ENCODE measurements around the gene SCGN.

The SCGN gene

DNA sequence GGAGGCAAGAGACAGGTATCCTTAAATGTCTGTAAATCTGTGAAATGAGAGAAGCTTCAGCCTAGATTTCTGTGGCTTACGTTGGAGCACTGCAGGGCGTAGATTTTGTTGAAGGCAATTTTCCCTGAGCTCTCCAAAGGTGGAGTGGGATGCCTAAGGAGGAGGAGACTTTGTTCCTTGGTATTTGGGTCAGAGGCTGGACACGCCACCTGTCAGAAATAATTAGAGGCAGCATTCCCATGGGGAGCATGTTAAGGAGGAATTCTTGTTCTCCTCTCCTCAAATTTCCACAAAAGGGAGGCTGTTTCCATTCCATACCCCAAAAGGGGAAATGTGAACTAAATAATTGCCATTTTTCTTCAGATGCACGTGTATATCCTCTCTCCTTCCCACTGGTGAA lies 11.1 kb upstream of the SCGN start:
- no peak for DNase-seq

DNA sequence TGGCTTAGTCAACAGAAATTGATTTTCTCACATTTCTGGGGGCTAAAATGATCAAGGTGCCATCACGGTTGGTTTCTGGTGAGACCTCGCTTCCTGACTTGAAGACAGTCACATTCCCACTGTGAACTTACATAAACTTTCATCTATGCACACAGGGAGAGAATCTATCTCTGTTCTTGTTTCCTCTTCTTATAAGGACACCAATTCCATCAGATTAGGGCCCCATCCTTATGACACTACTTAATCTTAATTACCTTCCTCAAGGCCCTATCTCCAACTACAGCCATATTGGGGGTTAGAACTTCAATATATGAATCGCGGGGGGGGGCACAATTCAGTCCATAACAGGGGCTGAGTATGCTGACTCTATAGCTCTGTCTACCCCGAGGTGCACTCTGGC lies 10.6 kb upstream of the SCGN start:
- DNase-seq: no peak

DNA sequence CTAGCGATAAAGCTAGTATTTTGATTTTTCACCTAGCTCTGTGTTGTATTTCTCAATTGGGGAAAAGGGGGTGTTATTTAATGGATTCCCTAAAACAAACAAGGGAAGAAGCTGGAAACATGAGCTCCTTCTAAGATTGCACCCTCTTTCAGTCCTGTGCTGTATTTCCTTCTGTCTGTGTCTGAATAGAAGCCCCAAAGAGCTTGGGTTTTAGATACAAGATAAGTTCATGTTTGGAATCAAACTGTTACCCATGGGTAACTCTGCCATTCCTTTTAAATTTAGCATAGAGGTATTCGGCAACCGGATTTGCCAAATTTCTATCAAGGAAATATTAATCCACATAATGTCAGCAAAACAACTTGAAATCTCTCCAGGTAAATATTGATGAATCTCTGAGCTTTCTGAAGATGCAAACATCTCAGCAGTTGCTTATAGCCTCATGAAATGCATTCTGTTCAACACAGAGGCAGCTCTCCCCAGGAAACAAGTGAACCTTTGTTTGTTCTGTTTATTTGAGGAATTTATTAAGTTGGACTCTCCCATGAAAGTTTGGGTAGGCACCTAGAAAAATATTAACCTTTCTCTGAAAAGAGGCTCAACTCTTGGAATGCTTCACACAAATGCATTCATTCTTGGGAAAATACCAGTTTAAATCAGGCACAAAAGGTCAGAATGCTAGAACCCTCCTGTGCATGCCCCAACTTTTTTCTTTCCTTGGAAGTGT lies 9.9 kb upstream of the SCGN start:
- DNase-seq: no peak

DNA sequence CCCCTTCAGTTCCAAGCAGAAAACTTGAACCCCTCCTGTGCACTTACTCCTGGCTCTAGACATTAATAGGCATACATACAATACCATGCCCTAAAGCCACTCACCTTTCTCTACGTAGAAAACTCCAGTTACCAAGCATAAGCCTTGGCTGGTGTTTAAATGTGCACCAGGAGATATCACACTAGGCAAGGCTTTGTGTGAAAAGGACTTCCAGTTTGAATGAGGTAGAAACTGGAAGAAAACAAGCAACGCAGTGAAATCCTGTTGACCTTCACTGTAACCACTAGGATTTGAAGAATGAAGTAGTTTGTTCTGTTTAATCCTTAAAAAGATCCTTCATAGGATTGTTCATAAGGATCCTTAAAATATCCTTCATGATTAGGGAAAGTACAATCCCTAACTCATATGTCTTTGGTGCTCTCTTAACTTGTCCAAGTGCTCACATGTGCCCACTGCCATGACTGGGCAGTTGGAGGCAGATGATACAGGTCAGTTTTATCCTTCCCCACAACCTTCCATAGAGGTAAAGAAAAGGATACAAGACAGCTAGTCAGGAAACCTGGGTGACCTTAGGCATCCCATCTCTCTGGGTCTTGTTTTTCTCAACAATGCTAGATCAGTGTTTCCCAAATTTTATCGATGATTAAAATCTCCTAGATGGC lies 9.2 kb upstream of the SCGN start:
- DNase-seq: no peak

DNA sequence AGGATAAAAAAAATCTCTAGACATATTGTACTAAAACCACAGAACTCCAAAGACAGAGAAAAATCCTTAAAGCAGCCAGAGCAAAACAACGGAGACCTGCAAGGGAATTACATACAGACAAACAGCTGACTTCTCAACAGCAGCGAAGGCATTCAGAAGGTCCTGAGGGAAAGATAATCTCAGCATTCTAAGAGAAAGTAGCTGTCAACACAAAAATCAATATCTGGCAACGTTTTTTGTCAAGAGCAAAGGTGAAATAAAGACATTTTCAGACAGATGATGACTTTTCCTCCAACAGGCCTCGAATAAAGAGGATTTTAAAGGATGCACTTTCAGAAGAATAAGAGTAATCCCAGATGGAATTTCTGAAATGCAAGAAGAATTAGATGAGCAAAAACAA lies 6.1 kb upstream of the SCGN start:
- no peak for DNase-seq

DNA sequence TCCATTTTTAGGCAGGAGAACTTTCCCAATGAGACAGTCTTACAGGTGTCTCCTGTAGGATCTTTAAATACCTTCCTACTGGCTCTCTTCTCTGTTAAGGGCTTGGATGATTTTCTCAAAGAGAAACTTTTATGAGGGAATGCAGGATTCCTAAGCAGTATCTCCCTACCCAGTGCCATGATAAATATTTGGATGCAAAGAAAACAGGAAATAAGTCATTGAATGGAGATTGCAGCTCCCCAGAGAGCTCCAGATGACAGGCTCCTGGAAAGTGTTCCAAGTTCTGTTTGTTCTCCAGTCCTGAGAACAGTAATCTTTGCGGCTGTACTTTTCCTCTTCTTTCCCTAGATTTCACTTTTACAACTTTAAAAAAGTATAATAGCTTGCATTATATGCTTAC lies 2.4 kb upstream of the SCGN start:
- DNase-seq: no peak

DNA sequence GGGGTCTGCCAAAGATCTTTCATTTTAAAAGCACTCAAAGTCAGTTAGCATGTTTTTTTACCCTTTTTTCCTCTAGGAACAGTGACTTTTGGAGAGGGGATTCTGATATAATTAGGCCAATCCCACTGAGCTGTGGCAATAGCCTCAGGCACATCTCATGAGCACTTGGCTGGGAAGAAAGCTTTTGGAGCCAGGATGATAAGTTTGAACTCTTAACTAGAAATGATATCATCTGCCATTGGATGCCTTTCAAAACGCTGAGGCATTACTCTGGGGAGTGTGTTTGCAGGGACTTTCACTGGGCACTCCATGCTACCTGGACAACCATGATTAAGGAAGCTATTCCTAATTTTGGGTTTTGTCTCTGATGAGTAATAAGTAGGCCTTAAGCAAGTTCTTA lies 3.7 kb downstream of the SCGN start:
- no peak for DNase-seq

DNA sequence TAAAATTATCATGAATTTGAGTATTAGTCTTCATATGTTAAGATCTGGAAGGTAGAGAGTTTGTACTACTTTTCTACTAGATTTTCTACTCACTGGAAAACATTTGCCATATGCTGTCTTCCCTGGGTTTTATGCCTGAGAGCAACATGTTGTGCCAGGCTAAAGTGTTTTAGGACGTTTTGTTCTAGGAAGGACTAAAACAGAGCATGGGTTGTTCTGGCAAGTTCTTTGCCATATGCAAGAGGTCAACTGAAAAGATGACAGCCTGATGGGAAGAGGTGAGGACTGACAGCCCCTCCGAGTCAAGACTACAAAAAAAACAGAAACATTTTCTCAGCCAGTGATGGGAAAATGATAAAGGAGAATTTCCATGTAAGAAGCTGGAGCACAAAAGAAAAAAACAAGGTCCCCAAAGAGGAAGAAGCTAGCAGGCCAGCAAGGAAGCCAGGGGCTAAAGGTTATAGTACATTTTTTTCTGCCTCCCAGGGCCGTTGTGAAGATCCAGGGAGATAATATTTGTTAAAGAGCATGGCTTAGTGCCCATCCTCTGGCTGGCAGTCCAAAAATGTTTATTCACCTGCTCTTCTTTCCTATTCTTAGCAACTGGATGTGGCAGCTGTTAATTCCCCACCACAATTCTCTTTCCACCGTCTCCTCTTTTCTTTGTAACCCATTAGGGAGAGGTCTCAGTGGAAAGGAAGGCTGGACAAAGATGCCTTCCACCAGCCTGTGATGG lies 7.8 kb downstream of the SCGN start:
- DNase-seq: no peak

DNA sequence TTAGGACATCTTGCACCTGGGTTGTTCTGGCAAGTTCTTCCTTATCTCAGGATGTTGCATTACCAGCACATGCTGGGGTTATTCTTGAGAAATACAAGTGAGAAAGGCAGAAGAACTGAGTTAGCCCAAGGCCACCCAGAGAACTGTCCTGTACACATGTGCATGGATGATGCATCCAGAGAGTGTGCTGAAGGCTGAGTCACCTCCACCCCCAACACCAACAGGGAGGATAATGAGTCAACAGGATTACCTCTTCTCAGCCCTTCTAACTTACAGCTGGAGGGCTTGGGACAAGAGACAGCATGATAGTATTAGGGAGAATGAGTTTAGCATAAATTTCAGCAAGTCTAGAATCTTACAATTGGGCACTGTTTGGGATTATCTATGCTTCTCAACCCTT lies 8.5 kb downstream of the SCGN start:
- peak; percentile 43 for DNase-seq

DNA sequence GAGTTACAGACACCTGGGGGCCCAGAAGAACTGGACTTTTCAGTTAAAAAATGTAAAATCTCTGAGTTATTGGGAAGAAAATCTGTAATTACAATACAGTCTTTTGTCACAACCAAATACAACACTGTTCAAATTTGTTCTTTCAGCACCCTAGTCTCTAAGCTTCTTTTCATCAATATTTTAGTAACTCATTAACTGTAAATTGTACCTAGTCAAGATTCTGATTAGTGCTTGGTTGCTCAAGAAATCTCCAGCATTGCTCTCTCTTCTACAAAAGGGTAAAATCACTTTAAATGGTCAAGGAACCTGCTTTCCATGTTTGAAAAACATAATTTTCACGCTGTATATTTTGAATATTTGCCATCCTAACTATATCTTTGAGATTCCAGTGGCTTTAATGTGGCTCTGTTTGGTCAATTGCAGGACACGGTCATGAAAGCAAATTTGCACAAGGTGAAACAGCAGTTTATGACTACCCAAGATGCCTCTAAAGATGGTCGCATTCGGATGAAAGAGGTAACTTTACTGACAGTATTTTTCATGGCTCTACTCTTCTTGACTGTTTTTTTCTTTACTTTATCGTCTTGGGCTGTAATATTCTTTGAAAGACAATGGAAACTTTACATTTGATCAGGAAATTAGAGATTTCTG lies 9.2 kb downstream of the SCGN start:
- no peak for DNase-seq

DNA sequence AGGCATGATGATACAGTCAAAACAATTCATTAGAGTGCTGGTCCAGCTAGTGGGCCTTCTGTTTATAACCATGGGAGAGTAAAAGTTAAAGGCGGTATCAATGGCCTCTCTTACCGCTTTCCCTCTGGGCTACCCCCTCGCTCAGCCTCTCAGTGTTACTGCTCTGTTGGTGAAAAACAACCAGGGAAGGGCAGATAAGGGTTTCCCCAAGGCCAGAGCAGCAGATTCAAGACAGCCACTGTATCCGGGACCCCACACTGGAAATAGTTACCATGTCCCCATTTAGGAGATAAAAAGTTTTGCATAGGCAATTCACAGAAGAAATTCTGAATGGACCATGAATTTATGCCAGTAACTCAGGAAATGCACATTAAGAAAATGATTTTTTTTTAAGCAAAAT lies 13.4 kb downstream of the SCGN start:
- DNase-seq: no peak

DNA sequence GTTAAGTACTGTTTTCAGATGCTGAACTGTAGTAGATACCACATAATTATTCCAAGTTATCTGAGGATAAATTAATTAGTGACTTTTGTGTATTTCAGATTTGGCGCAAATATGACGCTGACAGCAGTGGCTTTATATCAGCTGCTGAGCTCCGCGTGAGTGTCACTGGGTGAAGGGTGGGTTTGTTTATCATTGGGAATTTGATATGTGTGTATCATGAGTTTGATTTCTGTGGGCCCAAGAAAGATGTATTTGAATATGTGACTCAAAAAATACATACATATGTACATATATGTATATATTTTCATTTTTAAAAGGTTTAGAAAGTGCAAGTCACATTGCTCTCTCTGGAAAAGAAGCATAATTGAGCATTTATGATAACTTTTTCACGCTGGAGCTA lies 17.4 kb downstream of the SCGN start:
- no peak for DNase-seq

DNA sequence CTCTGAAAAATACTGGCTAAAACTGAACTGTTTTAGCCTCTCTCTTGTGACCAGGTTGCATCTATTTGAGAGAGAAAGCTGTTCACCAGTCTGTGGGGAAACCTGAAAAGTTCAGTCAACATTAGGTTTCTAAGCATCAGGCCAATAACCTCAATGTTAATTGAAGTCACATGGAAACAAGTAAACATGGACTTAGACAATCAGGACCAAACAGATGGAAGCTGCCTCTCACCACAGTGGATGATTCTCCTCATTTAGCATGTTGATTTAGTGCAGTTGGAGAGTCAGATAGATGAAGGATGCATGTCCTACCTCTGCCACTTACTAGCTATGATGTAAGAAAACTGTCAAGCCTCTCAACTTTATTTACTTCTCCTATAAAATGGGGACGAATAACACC lies 18.2 kb downstream of the SCGN start:
- no peak for DNase-seq

DNA sequence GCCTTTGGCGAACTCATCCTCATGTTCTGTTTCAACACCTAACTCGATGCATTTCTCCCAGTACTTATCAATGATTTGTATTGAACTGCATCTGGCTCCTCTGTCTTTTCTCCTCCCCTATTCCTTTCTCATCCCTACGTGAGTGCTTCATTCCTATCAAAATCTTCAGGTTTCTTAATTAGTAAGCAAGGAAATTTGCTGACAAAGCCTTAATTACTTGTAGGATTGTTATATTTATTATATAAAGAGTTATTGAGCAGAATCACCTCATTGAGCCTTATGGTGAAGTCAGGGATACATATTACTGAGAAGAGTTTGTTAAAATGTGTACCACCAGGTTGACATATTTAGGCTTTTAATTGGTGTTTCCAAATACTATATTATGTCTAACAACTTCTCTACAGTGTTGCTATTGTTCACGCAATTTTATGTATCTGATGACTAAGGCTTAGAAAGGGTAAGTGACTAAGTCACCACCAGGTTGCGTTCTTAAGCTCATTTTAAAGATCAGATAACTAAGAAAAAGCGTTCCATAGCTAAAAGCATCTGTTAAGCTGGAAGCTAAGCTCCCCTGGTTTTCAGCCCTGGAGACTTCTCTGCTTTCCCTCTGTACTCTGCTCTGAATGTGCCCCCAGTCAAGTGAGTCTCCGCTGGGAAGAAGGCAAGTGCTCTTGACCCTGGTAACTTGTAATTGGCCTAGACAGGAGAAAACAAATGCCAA lies 18.9 kb downstream of the SCGN start:
- no peak for DNase-seq

DNA sequence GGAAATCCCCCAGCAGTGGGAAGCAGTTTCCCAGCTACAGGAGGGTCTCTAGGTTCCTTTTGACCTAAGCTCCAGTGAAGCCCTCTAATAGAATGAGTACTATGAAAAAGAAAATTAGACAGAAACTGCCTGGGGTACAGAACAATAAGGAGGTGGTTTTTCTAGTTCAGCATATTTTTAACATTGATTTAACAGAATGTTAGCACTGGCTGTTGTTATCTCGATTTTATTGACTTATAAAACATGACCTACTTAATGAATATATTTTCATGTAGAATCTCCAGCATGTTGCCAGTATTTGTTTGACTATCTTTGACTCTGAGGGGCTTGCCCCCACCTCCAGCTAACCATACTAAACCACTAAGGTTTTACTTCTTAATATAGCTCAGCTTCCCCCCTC lies 19.6 kb downstream of the SCGN start:
- no peak for DNase-seq

DNA sequence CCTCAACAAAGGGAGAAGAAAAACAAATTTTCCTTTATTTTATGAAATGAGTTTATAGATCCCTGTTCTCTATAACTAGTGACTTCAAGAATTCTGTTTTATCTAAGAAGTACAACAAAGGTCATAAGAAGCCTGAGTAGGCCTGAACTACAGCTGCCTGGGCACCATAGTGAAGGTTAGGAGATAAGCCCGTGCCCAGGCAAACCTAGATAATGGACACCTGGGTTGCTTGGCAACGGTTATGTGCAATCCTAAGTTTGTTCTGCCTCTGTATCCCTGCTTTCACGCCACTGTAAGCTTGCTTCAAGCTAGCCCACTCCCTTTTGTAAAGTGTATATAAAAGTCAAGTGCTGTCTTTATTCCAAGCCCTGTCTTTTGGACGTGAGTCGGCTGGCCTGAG lies 23.2 kb downstream of the SCGN start:
- DNase-seq: no peak

DNA sequence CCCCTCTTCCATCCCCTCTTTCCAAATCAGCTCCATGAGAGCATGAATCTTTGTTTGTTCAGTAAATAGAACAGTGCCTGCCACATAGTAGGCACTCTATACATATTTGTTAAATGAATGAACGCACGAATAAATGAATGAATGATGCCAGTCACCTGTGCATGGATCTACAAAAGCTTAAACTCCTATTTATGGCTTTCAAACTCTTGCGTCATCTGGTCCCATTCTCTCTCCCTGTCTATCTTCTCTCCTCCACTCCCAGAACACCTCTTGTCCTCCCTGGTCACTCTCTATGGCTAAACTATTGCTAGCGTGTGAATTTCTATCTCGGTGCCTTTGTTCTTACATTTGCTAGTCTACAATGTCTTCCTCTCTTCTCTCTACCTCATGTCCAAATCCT lies 24.8 kb downstream of the SCGN start:
- DNase-seq: no peak

DNA sequence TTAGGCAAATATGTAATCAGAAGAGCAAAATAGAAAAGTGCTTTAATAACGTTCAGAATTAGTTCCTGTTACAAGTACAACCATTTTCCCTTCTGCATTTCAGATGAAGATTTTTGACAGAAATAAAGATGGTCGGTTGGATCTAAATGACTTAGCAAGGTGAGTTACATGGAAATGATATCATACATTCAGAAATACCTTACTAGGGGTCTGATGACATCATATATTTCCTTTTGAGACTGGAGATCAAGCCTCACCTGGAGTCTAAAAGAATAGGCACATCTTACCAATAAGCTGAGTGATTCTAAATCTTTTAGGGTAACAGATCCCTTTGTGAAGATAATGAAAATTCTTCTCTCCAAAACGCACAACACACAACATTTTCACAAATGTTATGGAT lies 29.8 kb downstream of the SCGN start:
- DNase-seq: no peak

DNA sequence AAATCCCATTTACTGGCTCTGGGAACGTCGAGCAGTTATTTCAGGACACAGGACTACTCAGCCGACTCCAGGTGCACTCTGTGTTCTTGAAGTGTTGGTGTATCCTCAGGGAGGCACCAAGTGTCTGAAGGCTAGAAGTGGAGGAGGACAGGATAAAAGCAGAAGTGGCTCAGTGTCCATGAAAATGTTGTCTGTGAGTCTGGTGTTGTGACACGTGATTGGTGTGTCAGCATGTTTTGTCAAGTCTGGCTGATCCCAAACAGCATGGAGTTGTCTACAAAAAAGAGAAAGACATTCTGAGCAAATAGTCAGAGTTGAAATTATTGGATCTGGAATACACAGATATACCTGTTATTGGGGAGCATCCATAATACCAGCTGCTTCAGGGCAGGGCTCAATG lies 30.3 kb downstream of the SCGN start:
- no peak for DNase-seq

DNA sequence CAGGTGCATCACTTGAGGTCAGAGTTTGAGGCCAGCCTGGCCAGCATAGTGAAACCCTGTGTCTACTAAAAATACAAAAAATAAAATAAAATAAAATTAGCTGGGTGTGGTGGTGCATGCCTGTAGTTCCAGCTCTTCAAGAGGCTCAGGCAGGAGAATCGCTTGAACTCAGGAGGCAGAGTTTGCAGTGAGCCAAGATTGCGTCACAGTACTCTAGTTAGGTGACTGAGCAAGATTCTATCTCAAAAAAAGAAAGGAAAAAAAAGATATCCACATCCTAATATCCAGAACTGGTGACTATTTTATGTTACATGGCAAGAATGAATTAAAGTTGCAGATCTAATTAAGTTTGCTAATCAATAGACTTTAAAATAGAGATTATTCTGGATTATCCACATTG lies 32.5 kb downstream of the SCGN start:
- no peak for DNase-seq

DNA sequence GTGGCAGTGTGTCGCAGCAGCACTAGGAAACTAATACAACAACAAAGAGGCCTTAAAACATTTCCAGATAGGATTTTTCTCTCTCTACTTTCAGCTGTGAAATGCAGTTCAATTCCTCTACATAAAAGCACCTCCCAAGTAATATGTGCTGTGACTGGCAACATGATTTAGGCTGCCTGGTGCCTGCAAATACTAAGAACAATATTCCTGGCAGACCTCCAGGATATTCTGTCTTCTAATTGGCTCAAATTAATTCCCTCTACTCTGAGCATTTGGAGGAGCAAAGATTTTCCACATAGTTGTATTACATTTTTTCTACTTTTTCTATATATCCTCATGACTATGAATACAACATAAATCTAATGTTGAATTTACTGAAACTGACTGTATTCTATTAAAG lies 33.2 kb downstream of the SCGN start:
- DNase-seq: no peak

DNA sequence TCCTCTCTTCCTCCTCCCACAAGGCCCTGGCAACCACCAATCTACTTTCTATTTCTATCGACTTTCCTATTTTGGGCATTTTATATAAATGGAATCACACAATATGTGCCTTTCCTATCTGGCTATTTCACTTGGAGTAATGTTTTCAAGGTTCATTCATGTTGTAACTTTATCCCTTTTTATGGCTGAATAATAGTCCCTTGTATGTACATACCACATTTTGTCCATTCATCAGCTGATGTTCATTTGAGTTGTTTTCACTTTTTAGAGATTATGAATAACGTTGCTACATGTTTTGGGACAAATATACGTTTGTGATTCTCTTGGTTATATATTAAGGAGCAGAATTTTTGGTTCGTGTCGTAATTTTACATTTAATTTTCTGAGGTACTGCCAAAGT lies 33.9 kb downstream of the SCGN start:
- DNase-seq: no peak

DNA sequence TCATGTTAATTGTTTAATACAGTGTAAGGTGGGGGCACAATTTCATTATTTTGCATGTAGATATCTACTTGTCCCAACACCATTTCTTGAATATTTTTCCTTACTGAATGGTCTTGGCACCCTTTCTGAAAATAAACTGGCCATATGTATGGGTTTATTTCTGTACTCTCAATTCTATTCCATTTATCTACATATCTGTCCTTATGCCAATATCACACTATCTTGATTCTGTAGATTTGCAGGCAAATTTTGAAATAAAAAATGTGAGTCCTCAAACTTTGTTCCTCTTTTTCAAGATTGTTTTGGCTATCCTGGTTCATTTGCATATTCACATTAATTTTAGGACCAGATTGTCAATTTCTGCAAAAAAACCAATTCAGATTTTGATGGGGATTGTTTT lies 34.8 kb downstream of the SCGN start:
- no peak for DNase-seq

Measured in stimulated activated CD4-positive, alpha-beta T cell treated with anti-CD3 and anti-CD28 coated beads, Interleukin-15, amount 100 ng/mL, for 24 hours (primary cell).